Tibial nerve (tissue), 4 donors: ENCODE measurements around the gene RAB20. TPM values are rescaled to one million over a fixed set of nuclear protein-coding genes. Genes with fewer than 3 reads are reported as not detected.

Source experiments
- DNase-seq, 2 donors: peaks; one replicate each; pipeline ENCODE4 v3.0.0-alpha.2; 2019; ENCODE audit warnings: low spot score in 2 of 2
- H3K27ac ChIP-seq, 4 donors: fragments of 200-600 bp; sonication (generic) in 3 of 4; one replicate each; pipeline ENCODE4 v1.5.1; 2017 to 2019; ENCODE audit warnings: mild to moderate bottlenecking in 1 of 4
- H3K27me3 ChIP-seq, 2 donors: fragments of 200-600 bp; sonication (generic) in 1 of 2; one replicate each; pipeline versions ENCODE4 v1.5.1 to v1.6.0; 2017 to 2019
- H3K36me3 ChIP-seq, 3 donors: fragments of 200-600 bp; sonication (generic); one replicate each; pipeline ENCODE4 v1.5.1; 2018 to 2019
- H3K4me1 ChIP-seq, 4 donors: fragments of 200-600 bp; sonication (generic) in 3 of 4; one replicate each; pipeline ENCODE4 v1.5.1; 2017 to 2019
- H3K4me3 ChIP-seq, 4 donors: fragments of 200-600 bp; sonication (generic) in 3 of 4; one replicate each; pipeline ENCODE4 v1.5.1; 2017 to 2019; ENCODE audit warnings: mild to moderate bottlenecking in 1 of 4, moderate library complexity in 1 of 4
- H3K9me3 ChIP-seq, 4 donors: fragments of 200-600 bp; sonication (generic) in 3 of 4; one replicate each; pipeline ENCODE4 v1.5.1; 2017 to 2019
- CTCF ChIP-seq, 5 experiments: fragments of 200-600 bp in 3 of 5; fragments of 450-650 bp in 2 of 5; sonication (generic) in 3 of 5; IDR thresholded peaks; one replicate each; pipeline ENCODE4 v1.5.1; 2016 to 2019; ENCODE audit warnings: antibody characterized with exemption in 5 of 5, mild to moderate bottlenecking in 3 of 5, moderate library complexity in 2 of 5
- EP300 ChIP-seq, 2 donors: sonication (generic); formaldehyde crosslinking; IDR thresholded peaks; one replicate each; pipeline ENCODE4 v1.6.1; 2017; ENCODE audit warnings: antibody characterized with exemption in 2 of 2, mild to moderate bottlenecking in 1 of 2
- POLR2A ChIP-seq, 2 donors: fragments of 450-650 bp; IDR thresholded peaks; one replicate each; pipeline ENCODE4 v1.6.1; 2017; ENCODE audit warnings: antibody characterized with exemption in 2 of 2, mild to moderate bottlenecking in 2 of 2, moderate library complexity in 2 of 2
- WGBS, 2 donors: methylation state at CpG; one replicate each; pipeline ENCODE4 v1.1.5; 2018; 5-methylcytosine and 5-hydroxymethylcytosine counted together
- total RNA-seq, 4 donors: library from RNA; depleted of rRNA; stranded (reverse); fragments of >200 nt; gene quantifications; one replicate each; pipeline ENCODE4 v1.1.0, GENCODE V29; 2016

RAB20 gene
- total RNA-seq, 4 donors from 2014 or later = 28.5 to 52.5 (median 30.2) TPM

- TF ChIP-seq CTCF (IDR thresholded peaks at IDR 0.05) (no peak), POLR2A (IDR thresholded peaks at IDR 0.05) (no peak), EP300 (IDR thresholded peaks at IDR 0.05) (no peak)
- no peak for DNase-seq
Measured at GRCh38 chr13:110518571-110518970, 43.0 kb downstream of the RAB20 start.

GRCh38 chr13:110518226-110518525 lies 43.3 kb downstream of the RAB20 start:
- Histone ChIP-seq H3K4me1 (peaks cover 0 to 60% (median 31%) of the 10 kb centered on the region in 4 donors), H3K27me3 (no peaks in the 10 kb centered on the region), H3K27ac (peak overlapping the region in 3 of 4 donors; percentile 45 to 71 (median 60)), H3K36me3 (peaks cover 0 to 42% (median 0%) of the 10 kb centered on the region in 3 donors), H3K9me3 (no peaks in the 10 kb centered on the region), H3K4me3 (no peak overlapping the region)
- no peak for DNase-seq
- TF ChIP-seq CTCF (IDR thresholded peaks at IDR 0.05) = no peak
- no peak for TF ChIP-seq EP300 (IDR thresholded peaks at IDR 0.05)
- no peak for TF ChIP-seq POLR2A (IDR thresholded peaks at IDR 0.05)
- 76 to 85% methylated on average over 8 of the region's 8 CpGs for WGBS, 2 donors

More at GRCh38 chr13:110518571-110518970, 43.0 kb downstream of the RAB20 start:
- H3K36me3 ChIP-seq = peaks cover 0 to 38% (median 0%) of the 10 kb centered on the region in 3 donors
- no peaks in the 10 kb centered on the region for H3K9me3 ChIP-seq
- no peak overlapping the region for H3K4me3 ChIP-seq
- peaks cover 0 to 64% (median 35%) of the 10 kb centered on the region in 4 donors for H3K4me1 ChIP-seq
- H3K27me3 ChIP-seq = no peaks in the 10 kb centered on the region
- 58 to 74% methylated on average over 11 of the region's 11 CpGs for WGBS, 2 donors
- peak overlapping the region in 3 of 4 donors; percentile 45 to 71 (median 60) for H3K27ac ChIP-seq

- peaks cover 0 to 55% (median 28%) of the 10 kb centered on the region in 4 donors for H3K4me1 ChIP-seq
- no peak for DNase-seq
Measured at GRCh38 chr13:110517505-110518225, 43.9 kb downstream of the RAB20 start.

GRCh38 chr13:110516500-110516899 lies 45.0 kb downstream of the RAB20 start:
- Histone ChIP-seq H3K9me3 (no peaks in the 10 kb centered on the region), H3K4me3 (no peak overlapping the region), H3K36me3 (peaks cover 0 to 59% (median 2%) of the 10 kb centered on the region in 3 donors), H3K4me1 (peaks cover 0 to 43% (median 20%) of the 10 kb centered on the region in 4 donors), H3K27ac (no peak overlapping the region), H3K27me3 (no peaks in the 10 kb centered on the region)
- DNase-seq = no peak
- 78 to 83% methylated on average over 12 of the region's 12 CpGs for WGBS, 2 donors
- TF ChIP-seq EP300 (IDR thresholded peaks at IDR 0.05) (no peak), CTCF (IDR thresholded peaks at IDR 0.05) (no peak), POLR2A (IDR thresholded peaks at IDR 0.05) (no peak)

More at GRCh38 chr13:110517505-110518225, 43.9 kb downstream of the RAB20 start:
- TF ChIP-seq CTCF (IDR thresholded peaks at IDR 0.05) (no peak), POLR2A (IDR thresholded peaks at IDR 0.05) (no peak), EP300 (IDR thresholded peaks at IDR 0.05) (no peak)
- Histone ChIP-seq H3K4me3 (no peak overlapping the region), H3K9me3 (no peaks in the 10 kb centered on the region), H3K27me3 (no peaks in the 10 kb centered on the region), H3K36me3 (peaks cover 0 to 47% (median 2%) of the 10 kb centered on the region in 3 donors), H3K27ac (peak overlapping the region in 3 of 4 donors; percentile 45 to 71 (median 60))
- WGBS, 2 donors = 68 to 69% methylated on average over 7 of the region's 7 CpGs

- Histone ChIP-seq H3K4me1 (peaks cover 0 to 33% (median 0%) of the 10 kb centered on the region in 4 donors), H3K9me3 (no peaks in the 10 kb centered on the region), H3K27ac (no peak overlapping the region), H3K36me3 (peaks cover 0 to 87% (median 5%) of the 10 kb centered on the region in 3 donors), H3K27me3 (no peaks in the 10 kb centered on the region), H3K4me3 (no peak overlapping the region)
- DNase-seq = no peak
- TF ChIP-seq CTCF (IDR thresholded peaks at IDR 0.05) = no peak
- TF ChIP-seq EP300 (IDR thresholded peaks at IDR 0.05) = no peak
- no peak for TF ChIP-seq POLR2A (IDR thresholded peaks at IDR 0.05)
- 83% methylated on average over 15 to 17 of the region's 17 CpGs for WGBS, 2 donors
Measured at GRCh38 chr13:110512198-110512740, 49.3 kb downstream of the RAB20 start.
